Liver (tissue), 3 donors: ENCODE data around the gene CFAP77.

ENCODE experiments used
- EGR1 ChIP-seq, 2 donors: IDR thresholded peaks; 2 replicates each; pipeline ENCODE4 v1.6.1; 2016 to 2018; ENCODE audit warnings: antibody characterized with exemption in 2 of 2, low read depth in 2 of 2
- NR2F2 ChIP-seq: IDR thresholded peaks from 2 replicates; pipeline ENCODE4 v1.6.1; 2016; ENCODE audit warnings: antibody characterized with exemption
- TAF1 ChIP-seq: conservative IDR thresholded peaks from 2 replicates; pipeline ENCODE4 v1.6.1; 2016; ENCODE audit warnings: antibody characterized with exemption, mild to moderate bottlenecking
- TF ChIP-seq, protein P1 (sequence below): fragments of 150-350 bp; IDR thresholded peaks from 2 replicates; pipeline ENCODE4 v1.5.1; 2017; ENCODE audit warnings: improper control_type of control experiment, low read depth, low read length; ENCODE audit not compliant: missing input control
- donor health status: healthy.
- donor health status: healthy.

DNA sequence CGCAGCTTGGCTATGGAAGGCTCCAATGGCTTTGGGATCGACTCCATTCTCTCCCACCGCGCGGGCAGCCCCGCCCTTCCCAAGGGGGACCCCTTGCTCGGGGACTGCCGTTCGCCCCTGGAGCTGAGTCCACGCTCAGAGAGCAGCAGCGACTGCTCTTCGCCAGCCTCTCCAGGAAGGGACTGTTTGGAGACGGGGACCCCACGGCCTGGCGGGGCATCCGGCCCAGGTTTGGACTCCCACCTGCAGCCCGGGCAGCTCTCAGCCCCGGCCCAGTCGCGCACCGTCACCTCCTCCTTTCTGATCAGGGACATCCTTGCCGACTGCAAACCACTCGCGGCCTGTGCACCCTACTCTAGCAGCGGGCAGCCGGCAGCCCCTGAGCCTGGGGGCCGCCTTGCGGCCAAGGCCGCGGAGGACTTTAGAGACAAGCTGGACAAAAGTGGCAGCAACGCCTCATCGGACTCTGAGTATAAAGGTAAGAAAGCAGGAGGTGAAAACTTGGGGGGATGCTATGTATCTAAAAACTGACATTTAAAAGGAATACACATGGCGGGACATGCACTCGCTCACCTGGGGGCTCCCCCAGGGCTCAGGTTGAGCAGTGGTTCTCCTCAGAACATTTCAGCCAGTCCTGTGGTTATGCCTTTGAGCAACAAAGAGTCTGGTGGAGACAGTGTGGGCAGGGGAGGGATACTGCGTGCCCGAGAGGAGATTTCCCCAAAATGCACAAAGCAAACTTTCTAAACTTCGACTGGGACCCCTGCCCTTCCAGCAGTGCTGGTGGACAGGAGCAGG lies 173.0 kb downstream of the CFAP77 start:
- TF ChIP-seq, protein P1, sequence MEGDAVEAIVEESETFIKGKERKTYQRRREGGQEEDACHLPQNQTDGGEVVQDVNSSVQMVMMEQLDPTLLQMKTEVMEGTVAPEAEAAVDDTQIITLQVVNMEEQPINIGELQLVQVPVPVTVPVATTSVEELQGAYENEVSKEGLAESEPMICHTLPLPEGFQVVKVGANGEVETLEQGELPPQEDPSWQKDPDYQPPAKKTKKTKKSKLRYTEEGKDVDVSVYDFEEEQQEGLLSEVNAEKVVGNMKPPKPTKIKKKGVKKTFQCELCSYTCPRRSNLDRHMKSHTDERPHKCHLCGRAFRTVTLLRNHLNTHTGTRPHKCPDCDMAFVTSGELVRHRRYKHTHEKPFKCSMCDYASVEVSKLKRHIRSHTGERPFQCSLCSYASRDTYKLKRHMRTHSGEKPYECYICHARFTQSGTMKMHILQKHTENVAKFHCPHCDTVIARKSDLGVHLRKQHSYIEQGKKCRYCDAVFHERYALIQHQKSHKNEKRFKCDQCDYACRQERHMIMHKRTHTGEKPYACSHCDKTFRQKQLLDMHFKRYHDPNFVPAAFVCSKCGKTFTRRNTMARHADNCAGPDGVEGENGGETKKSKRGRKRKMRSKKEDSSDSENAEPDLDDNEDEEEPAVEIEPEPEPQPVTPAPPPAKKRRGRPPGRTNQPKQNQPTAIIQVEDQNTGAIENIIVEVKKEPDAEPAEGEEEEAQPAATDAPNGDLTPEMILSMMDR, result no peak
- TF ChIP-seq EGR1 (IDR thresholded peaks at IDR 0.05; ENCODE audit: low read depth in 2 of 2), result no peak
- TF ChIP-seq NR2F2, result no peak
- TF ChIP-seq TAF1, result no peak
